Hepatocyte (in vitro differentiated cells): ENCODE results near the gene CFAP161. TPM values are rescaled to one million over a fixed set of nuclear protein-coding genes. Genes with fewer than 3 reads are reported as not detected.

Experiments
- DNase-seq: peaks from one replicate; pipeline ENCODE4 v3.0.0-alpha.2; 2016; ENCODE audit warnings: low spot score
- H2AFZ ChIP-seq: fragments of 200-600 bp; sonication (generic); 2 replicates; pipeline ENCODE4 v1.6.0; 2016; ENCODE audit warnings: antibody characterized with exemption, mild to moderate bottlenecking
- H3K27ac ChIP-seq: fragments of 200-600 bp; sonication (generic); 2 replicates; pipeline ENCODE4 v1.5.1; 2016; ENCODE audit warnings: mild to moderate bottlenecking
- H3K27me3 ChIP-seq: fragments of 200-600 bp; sonication (generic); 2 replicates; pipeline ENCODE4 v1.6.1; 2016
- H3K36me3 ChIP-seq: fragments of 200-600 bp; sonication (generic); replicated peaks from 2 replicates; pipeline ENCODE4 v1.5.1; 2016; ENCODE audit warnings: low read depth; ENCODE audit not compliant: insufficient read depth
- H3K4me1 ChIP-seq: fragments of 200-600 bp; sonication (generic); 2 replicates; pipeline ENCODE4 v1.5.1; 2016; ENCODE audit warnings: mild to moderate bottlenecking, moderate library complexity; ENCODE audit not compliant: insufficient read depth
- H3K4me2 ChIP-seq: fragments of 200-600 bp; sonication (generic); 2 replicates; pipeline ENCODE4 v1.6.0; 2016
- H3K4me3 ChIP-seq: fragments of 200-600 bp; sonication (generic); 2 replicates; pipeline ENCODE4 v1.5.1; 2016; ENCODE audit warnings: mild to moderate bottlenecking
- H3K79me2 ChIP-seq: fragments of 200-600 bp; sonication (generic); 2 replicates; pipeline ENCODE4 v1.6.0; 2017; ENCODE audit warnings: mild to moderate bottlenecking
- H3K9me2 ChIP-seq: fragments of 200-600 bp; sonication (generic); replicated peaks from 2 replicates; pipeline ENCODE4 v1.6.0; 2017; ENCODE audit warnings: mild to moderate bottlenecking; ENCODE audit not compliant: insufficient read depth
- H3K9me3 ChIP-seq: fragments of 200-600 bp; sonication (generic); 2 replicates; pipeline ENCODE4 v1.5.1; 2016; ENCODE audit warnings: low read depth, mild to moderate bottlenecking
- H4K20me1 ChIP-seq: fragments of 200-600 bp; sonication (generic); 2 replicates; pipeline ENCODE4 v1.6.0; 2016; ENCODE audit warnings: mild to moderate bottlenecking; ENCODE audit not compliant: insufficient read depth, poor library complexity, severe bottlenecking
- EZH2 ChIP-seq: fragments of 200-600 bp; sonication (generic); IDR thresholded peaks from 2 replicates; pipeline ENCODE4 v1.6.1; 2016; ENCODE audit warnings: antibody characterized with exemption, mild to moderate bottlenecking, borderline replicate concordance
- EZH2phosphoT487 ChIP-seq: fragments of 200-600 bp; sonication (generic); IDR thresholded peaks from one replicate; pipeline ENCODE4 v1.6.1; 2018; ENCODE audit warnings: antibody characterized with exemption, mild to moderate bottlenecking, low read depth, moderate library complexity; ENCODE audit not compliant: unreplicated experiment, severe bottlenecking
- WGBS: methylation state at CpG from one replicate; pipeline ENCODE4 v1.1.6; 2016; ENCODE audit warnings: low lambda C conversion rate; ENCODE audit errors: missing lambda C conversion rate; 5-methylcytosine and 5-hydroxymethylcytosine counted together
- polyA plus RNA-seq: library from polyadenylated mRNA; unstranded; fragments of >200 nt; fragmentation: Nextera tagmentation; extraction: Ambion mirVana; gene quantifications from 2 replicates; pipeline ENCODE4 v1.2.1, GENCODE V29; 2016
- total RNA-seq: library from RNA; depleted of rRNA; stranded (reverse); fragments of >200 nt; gene quantifications from 2 replicates; pipeline ENCODE4 v1.2.3, GENCODE V29; 2014
- TF ChIP-seq, protein P1 (sequence below): fragments of 200-600 bp; sonication (generic); IDR thresholded peaks from 2 replicates; pipeline ENCODE4 v1.5.1; 2016; ENCODE audit warnings: antibody characterized with exemption, mild to moderate bottlenecking; ENCODE audit not compliant: poor library complexity

The CFAP161 gene
- total and polyA plus RNA-seq, 2 experiments from 2014 or later, result 0.81 TPM; not detected in 1

DNA sequence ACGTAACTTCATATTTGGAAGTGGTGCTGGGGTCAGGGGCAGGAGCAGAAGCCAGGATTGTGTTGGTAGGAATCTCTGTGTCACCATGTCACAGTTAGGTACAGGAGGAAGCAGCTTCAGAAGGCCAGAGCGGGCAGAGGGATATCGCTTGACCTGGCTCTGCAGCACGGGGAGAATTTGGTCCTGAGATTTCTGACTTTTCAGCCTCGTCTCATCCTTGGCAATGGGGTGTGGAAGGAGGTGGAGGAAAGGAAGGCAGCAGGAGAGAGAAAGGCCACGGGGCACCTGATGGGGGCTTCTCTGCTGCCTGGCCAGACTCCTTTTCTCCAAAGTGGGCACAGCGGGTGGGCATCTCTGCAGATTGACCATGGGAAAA is 63.2 kb downstream of the CFAP161 start:
- H2AFZ ChIP-seq, result no peak overlapping the region
- H3K9me2 ChIP-seq, result no peaks in the 10 kb centered on the region
- TF ChIP-seq EZH2phosphoT487 (no peak), EZH2 (no peak)
- TF ChIP-seq, protein P1, sequence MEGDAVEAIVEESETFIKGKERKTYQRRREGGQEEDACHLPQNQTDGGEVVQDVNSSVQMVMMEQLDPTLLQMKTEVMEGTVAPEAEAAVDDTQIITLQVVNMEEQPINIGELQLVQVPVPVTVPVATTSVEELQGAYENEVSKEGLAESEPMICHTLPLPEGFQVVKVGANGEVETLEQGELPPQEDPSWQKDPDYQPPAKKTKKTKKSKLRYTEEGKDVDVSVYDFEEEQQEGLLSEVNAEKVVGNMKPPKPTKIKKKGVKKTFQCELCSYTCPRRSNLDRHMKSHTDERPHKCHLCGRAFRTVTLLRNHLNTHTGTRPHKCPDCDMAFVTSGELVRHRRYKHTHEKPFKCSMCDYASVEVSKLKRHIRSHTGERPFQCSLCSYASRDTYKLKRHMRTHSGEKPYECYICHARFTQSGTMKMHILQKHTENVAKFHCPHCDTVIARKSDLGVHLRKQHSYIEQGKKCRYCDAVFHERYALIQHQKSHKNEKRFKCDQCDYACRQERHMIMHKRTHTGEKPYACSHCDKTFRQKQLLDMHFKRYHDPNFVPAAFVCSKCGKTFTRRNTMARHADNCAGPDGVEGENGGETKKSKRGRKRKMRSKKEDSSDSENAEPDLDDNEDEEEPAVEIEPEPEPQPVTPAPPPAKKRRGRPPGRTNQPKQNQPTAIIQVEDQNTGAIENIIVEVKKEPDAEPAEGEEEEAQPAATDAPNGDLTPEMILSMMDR, result no peak
- no peaks in the 10 kb centered on the region for H3K79me2 ChIP-seq
- H3K4me3 ChIP-seq, result no peak overlapping the region
- H3K4me1 ChIP-seq, result no peaks in the 10 kb centered on the region
- H3K27ac ChIP-seq, result no peak overlapping the region
- peaks cover 3% of the 10 kb centered on the region for H3K27me3 ChIP-seq
- no peaks in the 10 kb centered on the region for H3K9me3 ChIP-seq
- no peaks in the 10 kb centered on the region for H3K36me3 ChIP-seq
- WGBS, result 92% methylated on average over 7 of the region's 7 CpGs
- H4K20me1 ChIP-seq, result no peaks in the 10 kb centered on the region
- no peak overlapping the region for H3K4me2 ChIP-seq
- no peak for DNase-seq

DNA sequence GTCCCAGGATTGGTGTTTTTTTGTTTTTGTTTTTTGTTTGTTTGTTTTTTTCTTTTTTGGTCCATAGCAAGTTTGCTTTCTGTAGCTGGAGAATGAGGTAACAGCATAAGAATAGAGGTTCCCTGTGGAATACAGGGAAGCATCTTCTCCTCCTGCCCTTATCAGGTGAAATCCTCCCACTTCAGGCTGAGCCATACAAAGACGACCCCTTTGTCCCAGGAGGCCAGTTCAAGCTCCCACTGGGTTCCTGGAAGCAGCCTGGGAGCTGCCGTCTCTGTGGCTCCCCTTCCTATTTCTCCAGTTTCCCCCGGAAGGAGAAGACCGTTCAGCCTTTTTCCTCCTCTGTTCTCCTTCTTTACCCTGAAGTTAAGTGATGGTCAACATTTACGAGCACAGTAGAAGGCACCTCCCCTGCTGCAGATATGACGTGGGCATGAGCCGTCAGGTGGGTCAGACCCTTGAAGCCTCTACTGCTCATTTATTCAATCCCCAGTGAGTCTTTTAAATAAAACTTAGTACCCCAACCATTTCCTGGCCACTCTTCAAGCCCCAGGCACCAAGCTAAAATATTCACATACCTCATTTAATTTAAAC is 63.7 kb downstream of the CFAP161 start:
- Histone ChIP-seq H3K36me3 (no peaks in the 10 kb centered on the region), H3K4me3 (no peak overlapping the region), H3K27me3 (peaks cover 3% of the 10 kb centered on the region), H3K4me2 (no peak overlapping the region), H3K9me3 (no peaks in the 10 kb centered on the region), H2AFZ (no peak overlapping the region), H3K79me2 (no peaks in the 10 kb centered on the region), H4K20me1 (no peaks in the 10 kb centered on the region), H3K9me2 (no peaks in the 10 kb centered on the region), H3K27ac (no peak overlapping the region), H3K4me1 (no peaks in the 10 kb centered on the region)
- WGBS, result 71% methylated on average over 7 of the region's 7 CpGs
- TF ChIP-seq EZH2phosphoT487, result no peak
- TF ChIP-seq, protein P1, result no peak
- TF ChIP-seq EZH2, result no peak
- DNase-seq, result no peak

Other genes with a start within 250 kb of the CFAP161 start
- 27.1 and 27.4 TPM in 2 replicates for gene MESD, start 144.5 kb upstream of the CFAP161 start, total RNA-seq
- gene MESD, start 144.5 kb upstream of the CFAP161 start, polyA plus RNA-seq, result 47.6 and 52.2 TPM in 2 replicates
- gene TLNRD1, start 133.3 kb upstream of the CFAP161 start, total RNA-seq, result 13.3 and 15.6 TPM in 2 replicates
- 10.3 and 14.6 TPM in 2 replicates for gene TLNRD1, start 133.3 kb upstream of the CFAP161 start, polyA plus RNA-seq
- 1.1 and 3.3 TPM in 2 replicates for gene IL16, start 62.6 kb downstream of the CFAP161 start, total RNA-seq
- 0.92 and 2.4 TPM in 2 replicates for gene IL16, start 62.6 kb downstream of the CFAP161 start, polyA plus RNA-seq
- 7.2 and 8.2 TPM in 2 replicates for gene STARD5, start 189.9 kb downstream of the CFAP161 start, total RNA-seq
- gene STARD5, start 189.9 kb downstream of the CFAP161 start, polyA plus RNA-seq, result 10.6 and 13.7 TPM in 2 replicates
- gene TMC3, start 239.9 kb downstream of the CFAP161 start, total RNA-seq, result 0.12 and 0.43 TPM in 2 replicates
- gene TMC3, start 239.9 kb downstream of the CFAP161 start, polyA plus RNA-seq, result 0.19 TPM in 1 of 2 replicates, not detected in the other